ELR (cell line): ENCODE data around the gene TSPAN33.
"Not testable (repeated sequence)": the region's sequence is repeated elsewhere in the genome, so short reads cannot be mapped to it uniquely, and the experiment has no call there.

ENCODE experiments used
- DNase-seq: peaks from one replicate; pipeline ENCODE4 v3.0.0-alpha.2; 2015; ENCODE audit warnings: low read depth

Gene TSPAN33

DNA sequence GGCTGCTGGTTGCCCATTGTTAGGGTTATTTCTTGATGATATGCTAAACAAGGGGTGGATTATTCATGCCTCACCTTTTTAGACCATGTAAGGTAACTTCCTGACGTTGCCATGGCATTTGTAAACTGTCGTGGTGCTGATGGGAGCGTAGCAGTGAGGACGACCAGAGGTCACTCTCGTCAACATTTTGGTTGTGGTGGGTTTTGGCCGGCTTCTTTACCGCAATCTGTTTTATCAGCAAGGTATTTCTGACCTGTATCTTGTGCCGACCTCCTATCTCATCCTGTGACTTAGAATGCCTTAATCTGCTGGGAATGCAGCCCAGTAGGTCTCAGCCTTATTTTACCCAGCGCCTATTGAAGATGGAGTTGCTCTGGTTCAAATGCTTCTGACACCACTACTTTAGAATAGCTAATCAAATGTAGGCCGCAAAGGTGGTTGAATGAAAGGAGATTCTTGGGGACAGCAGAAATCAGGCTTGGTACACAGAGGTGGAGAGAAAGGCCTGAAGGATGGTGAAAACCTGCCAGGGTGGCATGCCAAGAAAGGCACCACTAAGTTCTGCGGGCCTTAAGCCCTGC is 26.0 kb downstream of the TSPAN33 start:
- no peak for DNase-seq

DNA sequence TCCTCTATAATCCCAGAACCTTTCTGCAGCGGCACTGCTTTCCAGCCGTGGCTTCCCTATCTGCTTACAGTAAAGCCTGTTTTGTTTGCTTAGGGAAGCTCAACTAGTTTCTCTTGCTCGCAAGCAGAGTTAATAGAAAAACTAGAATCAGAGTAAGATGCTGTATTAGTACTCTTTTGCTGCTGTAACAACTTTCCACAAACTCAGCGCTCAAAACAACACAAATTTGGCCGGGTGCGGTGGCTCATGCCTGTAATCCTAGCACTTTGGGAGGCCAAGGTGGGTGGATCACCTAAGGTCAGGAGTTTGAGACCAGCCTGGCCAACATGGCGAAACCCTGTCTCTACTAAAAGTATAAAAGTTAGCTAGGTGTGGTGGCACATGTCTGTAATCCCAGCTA is 29.4 kb downstream of the TSPAN33 start:
- DNase-seq = not testable (repeated sequence)

DNA sequence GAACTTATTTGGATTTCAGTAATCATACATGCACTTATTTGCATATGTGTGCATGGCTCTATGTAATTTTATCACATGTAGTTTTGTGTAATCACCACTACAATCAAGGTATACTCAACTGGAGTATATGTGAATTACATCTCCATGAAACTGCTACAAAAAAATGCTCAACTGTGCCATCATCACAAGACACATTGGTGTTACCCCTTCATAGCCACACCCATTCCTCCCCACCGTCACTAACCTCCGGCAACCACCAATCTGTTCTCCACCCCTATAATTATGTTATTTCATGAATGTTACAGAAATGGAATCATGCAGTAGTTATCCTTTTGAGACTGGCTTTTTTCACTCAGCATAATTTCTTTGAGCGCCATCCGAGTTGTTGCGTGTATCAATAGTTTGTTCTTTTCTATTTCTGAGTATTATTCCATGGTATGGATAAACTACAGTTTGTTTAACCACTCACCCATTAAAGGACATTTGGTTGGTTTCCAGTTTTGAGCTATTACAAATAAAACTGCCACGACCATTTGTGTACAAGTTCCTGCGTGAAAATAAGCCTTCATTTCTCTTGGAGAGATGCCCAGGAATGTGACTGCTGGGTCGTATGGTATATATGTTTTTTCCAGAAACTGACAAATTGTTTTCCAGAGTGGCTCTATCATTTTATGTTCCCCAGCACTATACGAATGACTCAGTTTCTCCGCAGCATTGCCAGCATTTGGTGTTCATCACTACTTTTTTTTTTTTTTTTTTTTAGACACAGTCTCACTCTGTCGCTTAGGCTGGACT is 32.6 kb downstream of the TSPAN33 start:
- no peak for DNase-seq

- no peak for DNase-seq
Measured at GRCh38 chr7:129184981-129185670, 40.6 kb downstream of the TSPAN33 start.

DNA sequence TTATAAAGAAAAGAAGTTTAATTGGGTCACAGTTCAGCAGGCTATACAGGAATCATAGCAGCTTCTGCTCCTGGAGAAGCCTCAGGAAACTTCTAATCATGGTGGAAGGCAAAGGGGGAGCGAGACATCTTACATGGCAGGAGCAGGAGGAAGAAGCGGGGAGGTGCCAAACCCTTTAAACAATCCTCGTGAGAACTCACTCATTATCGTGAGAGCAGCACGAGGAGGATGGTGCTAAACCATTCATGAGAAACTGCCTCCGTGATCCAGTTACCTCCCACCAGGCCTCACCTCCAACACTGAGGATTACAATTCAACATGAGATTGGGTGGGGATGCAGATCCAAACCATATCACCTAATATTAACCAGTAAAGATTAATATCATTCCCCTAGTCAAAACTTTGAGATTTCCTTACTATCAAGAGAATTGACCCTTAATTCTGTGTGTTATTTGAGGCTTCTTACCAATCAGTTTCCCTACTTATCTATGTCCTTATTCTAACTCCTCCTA is 42.3 kb downstream of the TSPAN33 start:
- DNase-seq = no peak

- DNase-seq = no peak
Measured at GRCh38 chr7:129187681-129188371, 43.3 kb downstream of the TSPAN33 start.

GRCh38 chr7:129188372-129188891 is 43.9 kb downstream of the TSPAN33 start, which contains the start of gene SMO:
SMO (plus strand) TSS chr7:129188633; CDS start chr7:129189152, 519 bp downstream.
- peak; percentile 36 for DNase-seq

DNA sequence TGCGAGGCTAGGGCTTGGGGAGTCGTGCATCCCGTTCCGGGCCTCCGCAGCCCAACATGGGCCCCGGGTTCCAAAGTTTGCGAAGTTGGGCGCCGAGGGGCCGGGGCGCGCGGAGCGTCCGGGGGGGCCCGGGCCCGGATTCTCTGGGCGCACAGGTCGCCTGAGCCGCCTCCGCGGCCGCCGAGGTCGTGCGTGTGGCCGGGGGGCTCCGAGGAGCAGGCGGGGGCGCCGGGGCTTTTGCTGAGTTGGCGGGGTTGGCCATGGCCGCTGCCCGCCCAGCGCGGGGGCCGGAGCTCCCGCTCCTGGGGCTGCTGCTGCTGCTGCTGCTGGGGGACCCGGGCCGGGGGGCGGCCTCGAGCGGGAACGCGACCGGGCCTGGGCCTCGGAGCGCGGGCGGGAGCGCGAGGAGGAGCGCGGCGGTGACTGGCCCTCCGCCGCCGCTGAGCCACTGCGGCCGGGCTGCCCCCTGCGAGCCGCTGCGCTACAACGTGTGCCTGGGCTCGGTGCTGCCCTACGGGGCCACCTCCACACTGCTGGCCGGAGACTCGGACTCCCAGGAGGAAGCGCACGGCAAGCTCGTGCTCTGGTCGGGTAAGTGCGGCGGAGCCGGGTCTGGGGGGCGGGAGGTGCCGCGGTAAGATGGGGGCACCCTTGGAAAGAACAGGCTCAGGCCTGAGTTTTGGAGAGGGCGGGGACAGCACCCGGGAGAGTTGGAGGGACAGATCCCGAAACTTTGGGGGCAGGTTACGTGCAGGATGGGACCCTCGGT is 44.6 kb downstream of the TSPAN33 start:
- peak; percentile 30 for DNase-seq

- no peak for DNase-seq
Measured at GRCh38 chr7:129189661-129190310, 45.3 kb downstream of the TSPAN33 start.

DNA sequence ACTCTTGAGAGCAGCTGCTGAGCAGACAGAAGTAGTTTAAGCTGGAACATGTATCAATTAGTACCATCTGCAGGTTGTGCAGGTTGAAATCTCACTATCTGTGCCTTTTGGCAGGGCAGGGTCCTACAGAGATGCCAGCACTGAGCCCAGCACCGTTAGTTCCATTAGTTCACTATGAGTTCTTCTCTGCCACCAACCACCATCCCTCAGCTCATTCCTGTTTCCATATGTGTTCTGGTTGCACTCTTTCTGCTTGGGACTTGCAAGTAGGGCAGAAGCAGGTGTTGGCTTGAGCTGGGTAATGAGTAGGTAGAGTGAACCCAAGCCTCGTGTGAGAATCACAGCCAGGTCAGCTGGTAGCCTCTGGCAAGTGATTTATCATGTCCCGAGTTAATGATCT is 46.8 kb downstream of the TSPAN33 start:
- DNase-seq = no peak

DNA sequence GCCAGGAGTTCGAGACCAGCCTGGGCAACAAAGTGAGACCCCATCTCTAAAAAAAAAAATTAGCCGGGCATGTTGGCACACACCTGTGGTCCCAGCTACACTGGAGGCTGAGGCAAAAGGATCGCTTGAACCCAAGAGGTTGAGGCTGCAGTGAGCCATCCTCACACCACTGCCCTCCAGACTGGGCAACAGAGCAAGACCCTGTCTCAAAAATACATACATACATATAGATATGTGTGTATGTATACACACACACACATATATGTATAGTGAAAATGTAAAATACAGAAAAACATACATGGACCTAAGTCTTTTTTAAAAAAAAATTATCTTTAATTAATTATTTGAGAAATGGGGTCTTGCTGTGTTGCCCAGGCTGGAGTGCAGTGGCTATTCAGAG is 49.4 kb downstream of the TSPAN33 start:
- DNase-seq = no peak

DNA sequence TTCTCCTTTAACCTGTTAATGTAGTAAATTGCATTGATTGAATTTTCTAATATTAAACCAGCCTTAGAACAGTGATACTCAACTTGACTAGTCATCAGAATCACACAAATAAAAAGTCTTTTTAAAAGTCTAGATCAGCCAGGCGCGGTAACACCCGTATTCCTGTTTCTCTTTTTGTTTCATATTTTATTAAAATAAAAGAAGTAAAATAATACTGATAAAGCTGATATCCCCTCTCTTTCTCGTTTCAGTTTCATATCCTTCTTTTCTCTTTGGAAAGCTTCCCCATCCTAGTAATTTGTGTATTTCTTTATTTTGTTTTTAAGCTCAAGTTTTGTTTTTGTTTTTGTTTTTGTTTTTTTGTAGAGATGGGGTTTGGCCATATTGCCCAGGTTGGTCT is 53.3 kb downstream of the TSPAN33 start:
- DNase-seq = no peak

- no peak for DNase-seq
Measured at GRCh38 chr7:129199406-129199805, 54.9 kb downstream of the TSPAN33 start.

DNA sequence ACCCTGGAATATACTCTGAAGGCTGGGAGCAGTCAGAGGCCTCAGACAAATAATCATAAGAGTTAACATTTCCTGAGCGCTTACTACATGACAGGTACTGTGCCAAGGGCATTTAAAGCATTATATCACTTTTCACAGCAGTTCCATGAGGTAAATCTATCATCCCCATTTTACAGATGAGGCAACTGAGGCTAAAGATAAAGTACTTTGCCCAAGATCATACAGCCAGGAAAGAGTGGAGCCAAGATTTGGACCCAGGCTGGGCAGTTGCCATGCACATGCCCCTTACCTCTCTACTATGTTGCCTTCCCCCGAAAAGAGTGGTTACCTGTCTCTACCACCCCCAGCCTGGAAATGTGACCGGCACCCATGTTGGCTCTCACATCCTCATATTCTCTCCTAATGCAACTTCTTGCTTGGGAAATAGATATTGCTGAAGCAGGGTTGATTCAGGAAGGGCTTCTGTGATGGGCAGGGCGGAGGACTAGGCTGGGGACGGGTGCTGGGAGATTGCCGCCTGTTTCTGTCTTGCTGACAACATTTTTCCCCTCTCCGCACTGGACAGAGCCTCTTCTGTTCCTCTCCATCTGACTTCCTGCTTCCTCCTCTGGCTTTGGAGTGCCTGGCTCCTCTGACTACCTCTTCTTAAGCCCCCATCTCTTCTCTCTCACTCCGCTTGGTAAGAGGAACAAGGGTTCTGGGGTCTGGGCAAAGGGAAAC is 57.7 kb downstream of the TSPAN33 start:
- DNase-seq = no peak

- DNase-seq = no peak
Measured at GRCh38 chr7:129203050-129203741, 58.7 kb downstream of the TSPAN33 start.

DNA sequence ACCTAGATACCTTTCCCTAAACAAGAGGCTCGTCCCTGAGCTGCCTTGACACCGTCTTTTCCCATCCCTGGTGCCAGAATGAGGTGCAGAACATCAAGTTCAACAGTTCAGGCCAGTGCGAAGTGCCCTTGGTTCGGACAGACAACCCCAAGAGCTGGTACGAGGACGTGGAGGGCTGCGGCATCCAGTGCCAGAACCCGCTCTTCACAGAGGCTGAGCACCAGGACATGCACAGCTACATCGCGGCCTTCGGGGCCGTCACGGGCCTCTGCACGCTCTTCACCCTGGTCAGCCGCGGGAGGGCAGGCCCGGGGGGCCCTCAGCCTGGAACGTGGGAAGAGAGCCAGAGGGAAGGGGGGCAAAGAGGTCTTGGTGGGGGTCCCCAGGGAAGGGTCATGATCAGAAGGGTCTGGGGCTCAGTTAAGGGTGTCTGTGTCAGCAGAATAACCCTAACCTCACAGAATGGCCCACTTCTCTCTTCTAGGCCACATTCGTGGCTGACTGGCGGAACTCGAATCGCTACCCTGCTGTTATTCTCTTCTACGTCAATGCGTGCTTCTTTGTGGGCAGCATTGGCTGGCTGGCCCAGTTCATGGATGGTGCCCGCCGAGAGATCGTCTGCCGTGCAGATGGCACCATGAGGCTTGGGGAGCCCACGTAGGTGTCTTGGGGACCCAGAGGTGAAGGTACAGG is 60.8 kb downstream of the TSPAN33 start:
- DNase-seq = no peak

- no peak for DNase-seq
Measured at GRCh38 chr7:129205987-129206785, 61.7 kb downstream of the TSPAN33 start.

DNA sequence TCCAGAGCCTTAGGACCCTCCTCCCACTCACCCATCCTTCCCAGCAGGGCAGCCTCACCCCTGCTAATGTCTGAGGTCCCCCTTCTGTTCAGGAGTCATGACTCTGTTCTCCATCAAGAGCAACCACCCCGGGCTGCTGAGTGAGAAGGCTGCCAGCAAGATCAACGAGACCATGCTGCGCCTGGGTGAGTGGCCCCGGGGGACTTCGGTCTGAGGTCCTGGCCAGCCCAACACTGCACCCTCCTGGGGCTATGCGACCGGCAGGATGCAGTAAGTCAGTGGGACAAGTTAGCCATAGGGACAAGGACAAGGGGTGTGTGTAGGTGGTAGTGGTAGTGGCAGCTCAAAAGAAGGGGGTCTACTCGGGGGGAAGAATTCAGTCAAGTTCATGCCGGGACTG is 64.2 kb downstream of the TSPAN33 start:
- no peak for DNase-seq
